Neural progenitor cell (in vitro differentiated cells): Measurements from ENCODE around the gene ADD3.

Experiments used
- EZH2 ChIP-seq: fragments of 200-600 bp; sonication (generic); IDR thresholded peaks from 2 replicates; pipeline ENCODE4 v1.6.1; 2017; ENCODE audit warnings: antibody characterized with exemption, mild to moderate bottlenecking, moderate library complexity
- TF ChIP-seq, protein P1 (sequence below): fragments of 200-600 bp; sonication (generic); IDR thresholded peaks from 2 replicates; pipeline ENCODE4 v1.5.1; 2017; ENCODE audit warnings: antibody characterized with exemption, mild to moderate bottlenecking

DNA sequence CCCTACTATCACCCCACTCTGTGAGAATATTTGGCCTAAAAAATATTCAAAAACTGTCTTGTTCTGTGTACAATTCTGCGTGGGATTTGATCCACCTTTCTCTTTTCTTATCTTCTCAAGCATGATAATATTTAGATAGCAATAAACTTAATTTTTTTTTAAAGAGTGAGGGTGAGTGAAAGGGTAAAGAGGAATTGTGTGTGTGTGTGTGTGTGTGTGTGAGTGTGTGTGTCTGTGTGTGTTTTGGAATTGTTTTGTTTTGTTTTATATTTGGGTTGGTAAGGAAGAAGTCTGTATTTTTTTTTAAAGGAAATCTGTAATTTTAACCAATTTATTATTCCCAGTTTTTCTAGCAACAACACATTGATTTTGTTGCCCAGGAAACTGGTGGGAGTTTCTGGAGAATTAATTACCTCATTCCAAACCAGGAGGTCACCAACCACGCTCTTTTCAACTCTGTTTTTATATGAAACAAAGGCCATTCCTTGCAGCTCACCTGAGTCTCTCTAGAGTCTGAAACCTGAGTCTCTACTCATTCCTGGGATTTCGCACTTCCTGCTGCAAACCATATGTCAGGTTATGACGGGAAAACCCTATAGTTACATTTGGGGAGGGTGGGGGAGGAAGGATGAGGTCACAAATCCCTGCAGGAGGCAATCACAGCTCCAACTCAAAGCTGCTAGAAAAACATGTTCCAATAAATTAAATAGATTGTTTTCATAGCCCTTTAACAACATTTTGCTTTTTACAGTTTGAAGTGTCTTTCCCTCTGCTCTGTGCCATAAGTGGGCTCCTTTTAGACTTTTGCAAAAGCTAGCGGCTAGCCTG is 46.4 kb upstream of the ADD3 start:
- TF ChIP-seq, protein P1, sequence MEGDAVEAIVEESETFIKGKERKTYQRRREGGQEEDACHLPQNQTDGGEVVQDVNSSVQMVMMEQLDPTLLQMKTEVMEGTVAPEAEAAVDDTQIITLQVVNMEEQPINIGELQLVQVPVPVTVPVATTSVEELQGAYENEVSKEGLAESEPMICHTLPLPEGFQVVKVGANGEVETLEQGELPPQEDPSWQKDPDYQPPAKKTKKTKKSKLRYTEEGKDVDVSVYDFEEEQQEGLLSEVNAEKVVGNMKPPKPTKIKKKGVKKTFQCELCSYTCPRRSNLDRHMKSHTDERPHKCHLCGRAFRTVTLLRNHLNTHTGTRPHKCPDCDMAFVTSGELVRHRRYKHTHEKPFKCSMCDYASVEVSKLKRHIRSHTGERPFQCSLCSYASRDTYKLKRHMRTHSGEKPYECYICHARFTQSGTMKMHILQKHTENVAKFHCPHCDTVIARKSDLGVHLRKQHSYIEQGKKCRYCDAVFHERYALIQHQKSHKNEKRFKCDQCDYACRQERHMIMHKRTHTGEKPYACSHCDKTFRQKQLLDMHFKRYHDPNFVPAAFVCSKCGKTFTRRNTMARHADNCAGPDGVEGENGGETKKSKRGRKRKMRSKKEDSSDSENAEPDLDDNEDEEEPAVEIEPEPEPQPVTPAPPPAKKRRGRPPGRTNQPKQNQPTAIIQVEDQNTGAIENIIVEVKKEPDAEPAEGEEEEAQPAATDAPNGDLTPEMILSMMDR, result no peak
- TF ChIP-seq EZH2, result no peak
